ENCODE measurements around the gene SMAGP.
"Not testable (repeated sequence)": the region's sequence is repeated elsewhere in the genome, so short reads cannot be mapped to it uniquely, and the experiment has no call there.

SMAGP gene

DNA sequence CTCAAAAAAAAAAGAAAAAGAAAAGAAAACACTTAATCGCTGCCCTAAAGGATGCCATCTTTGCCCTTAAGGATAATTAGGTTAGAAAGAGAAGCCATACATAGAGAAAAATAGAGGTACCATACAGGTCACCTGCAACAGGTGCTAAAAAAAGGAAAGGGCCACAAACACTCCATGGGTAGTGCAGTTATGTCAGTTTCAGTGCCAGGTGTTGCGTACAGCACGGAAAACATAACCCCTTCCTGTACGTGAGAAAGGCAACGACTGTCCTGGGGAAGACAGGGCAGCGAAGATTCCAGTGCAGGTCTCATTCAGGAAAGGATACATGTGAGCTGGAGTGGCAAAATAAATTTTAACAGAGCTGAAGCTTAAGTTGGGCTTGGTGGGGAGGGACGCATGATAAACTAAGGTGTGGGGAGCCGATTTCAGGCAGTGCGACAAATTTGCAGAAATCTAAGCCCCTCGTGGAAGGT, 32.1 kb downstream of the SMAGP start:
- H3K9me3 ChIP-seq (ENCODE audit: control insufficient read depth, low read length): no peaks in the 10 kb centered on the region
- H3K4me1 ChIP-seq (ENCODE audit: control insufficient read depth, insufficient read depth, low read length): no peaks in the 10 kb centered on the region
- no peaks in the 10 kb centered on the region for H3K27me3 ChIP-seq (ENCODE audit: control insufficient read depth, insufficient read depth, low read length)
- H3K4me3 ChIP-seq (ENCODE audit: low read length): peak overlapping the region; percentile 76
- H3K9ac ChIP-seq (ENCODE audit: low read length): peak overlapping the region; percentile 100
- no peaks in the 10 kb centered on the region for H3K36me3 ChIP-seq (ENCODE audit: control insufficient read depth, insufficient read depth, low read length)

DNA sequence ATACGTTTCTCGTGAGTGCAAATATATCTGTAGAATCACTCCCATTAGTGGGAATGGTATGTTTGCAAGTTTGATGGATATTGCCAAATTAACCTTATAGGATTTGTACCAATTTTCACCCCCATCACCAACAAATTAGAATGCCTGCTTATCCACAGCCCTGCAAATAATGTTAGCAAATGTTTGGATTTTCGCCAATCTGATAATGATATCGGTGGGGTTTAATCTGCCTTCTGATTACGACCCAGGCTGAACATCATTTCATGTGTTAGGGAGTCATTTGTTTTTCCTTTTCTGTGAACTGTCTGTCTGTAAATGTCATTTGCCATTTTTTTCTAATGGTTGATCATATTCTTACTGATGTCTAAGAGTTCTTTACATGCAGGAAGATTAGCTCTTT, 35.7 kb downstream of the SMAGP start:
- Histone ChIP-seq H3K4me3 (ENCODE audit: low read length) (no peak overlapping the region), H3K9ac (ENCODE audit: low read length) (no peak overlapping the region), H3K36me3 (ENCODE audit: control insufficient read depth, insufficient read depth, low read length) (no peaks in the 10 kb centered on the region), H3K4me1 (ENCODE audit: control insufficient read depth, insufficient read depth, low read length) (no peaks in the 10 kb centered on the region), H3K9me3 (ENCODE audit: control insufficient read depth, low read length) (no peaks in the 10 kb centered on the region), H3K27me3 (ENCODE audit: control insufficient read depth, insufficient read depth, low read length) (no peaks in the 10 kb centered on the region)

DNA sequence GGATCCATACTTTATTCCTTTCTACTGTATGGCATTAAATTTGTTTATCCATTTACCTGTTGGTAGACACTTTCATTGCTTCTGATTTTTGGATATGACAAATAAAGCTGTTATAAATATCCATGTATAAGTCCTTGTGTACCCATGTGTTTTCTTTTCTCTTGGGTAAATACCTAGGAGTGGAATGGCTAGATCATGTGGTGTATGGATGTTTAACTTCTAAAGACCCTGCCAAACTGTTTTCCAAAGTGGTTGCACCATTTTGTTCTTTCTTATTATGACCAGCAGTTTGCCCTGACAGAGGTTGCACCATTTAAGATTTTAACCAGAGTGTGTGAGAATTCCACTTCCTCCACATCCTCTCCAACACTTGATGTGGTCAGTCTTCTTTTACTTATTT, 37.6 kb downstream of the SMAGP start:
- Histone ChIP-seq H3K4me1 (ENCODE audit: control insufficient read depth, insufficient read depth, low read length) (no peaks in the 10 kb centered on the region), H3K9me3 (ENCODE audit: control insufficient read depth, low read length) (no peaks in the 10 kb centered on the region), H3K36me3 (ENCODE audit: control insufficient read depth, insufficient read depth, low read length) (no peaks in the 10 kb centered on the region), H3K4me3 (ENCODE audit: low read length) (no peak overlapping the region), H3K9ac (ENCODE audit: low read length) (no peak overlapping the region), H3K27me3 (ENCODE audit: control insufficient read depth, insufficient read depth, low read length) (no peaks in the 10 kb centered on the region)

DNA sequence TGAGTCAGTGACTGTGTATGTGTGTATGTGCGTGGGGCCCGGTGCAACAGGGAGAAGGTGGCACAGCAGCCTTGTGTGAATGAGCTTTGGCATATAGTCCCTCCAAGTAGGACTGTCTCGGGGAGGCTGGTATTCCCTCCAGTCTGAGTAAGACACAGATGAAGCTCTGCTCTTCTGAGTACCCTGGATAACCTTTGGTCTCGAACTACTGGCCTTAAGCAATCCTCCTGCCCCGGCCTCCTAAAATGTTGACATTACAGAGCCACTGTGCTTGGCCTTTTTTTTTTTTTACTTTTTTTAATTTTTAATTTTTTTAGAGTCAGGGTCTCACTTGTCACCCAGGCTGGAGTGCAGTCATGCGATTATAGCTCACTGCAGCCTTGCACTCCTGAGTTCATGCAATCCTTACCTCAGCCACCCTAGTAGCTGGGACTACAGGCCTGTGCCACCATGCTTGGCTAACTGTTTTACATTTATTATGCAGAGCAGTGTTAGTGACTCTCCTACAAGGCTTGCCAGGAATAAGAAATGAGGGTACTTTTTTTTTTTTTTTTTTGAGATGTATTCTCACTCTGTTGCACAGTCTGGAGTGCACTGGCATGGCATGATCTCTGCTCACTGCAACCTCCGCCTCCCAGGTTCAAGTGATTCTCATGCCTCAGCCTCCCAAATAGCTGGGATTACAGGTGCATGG, 41.0 kb downstream of the SMAGP start:
- Histone ChIP-seq H3K36me3 (ENCODE audit: control insufficient read depth, insufficient read depth, low read length) (no peaks in the 10 kb centered on the region), H3K4me1 (ENCODE audit: control insufficient read depth, insufficient read depth, low read length) (no peaks in the 10 kb centered on the region)

DNA sequence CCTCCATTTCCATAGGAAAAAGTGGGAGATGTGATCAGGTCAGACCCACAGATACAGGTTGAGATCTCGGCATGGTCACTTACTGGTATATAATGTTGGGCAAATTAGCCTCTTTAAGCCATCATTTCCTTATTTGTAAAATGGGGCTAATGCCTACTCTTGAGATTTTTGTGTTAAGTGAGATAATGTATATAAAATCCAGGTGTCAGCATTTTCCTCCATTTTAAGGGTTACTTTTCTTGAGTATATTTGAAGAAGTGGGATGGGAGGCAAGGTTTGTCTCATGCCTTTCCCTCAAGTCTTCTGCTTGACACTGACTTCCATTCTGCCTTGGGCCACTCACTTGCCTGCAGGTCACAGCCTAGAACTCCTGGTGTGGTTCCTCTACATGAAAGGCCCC, 42.3 kb downstream of the SMAGP start:
- H3K27me3 ChIP-seq (ENCODE audit: control insufficient read depth, insufficient read depth, low read length): no peaks in the 10 kb centered on the region
- H3K36me3 ChIP-seq (ENCODE audit: control insufficient read depth, insufficient read depth, low read length): no peaks in the 10 kb centered on the region
- H3K4me1 ChIP-seq (ENCODE audit: control insufficient read depth, insufficient read depth, low read length): no peaks in the 10 kb centered on the region
- no peak overlapping the region for H3K9ac ChIP-seq (ENCODE audit: low read length)
- H3K9me3 ChIP-seq (ENCODE audit: control insufficient read depth, low read length): no peaks in the 10 kb centered on the region
- H3K4me3 ChIP-seq (ENCODE audit: low read length): no peak overlapping the region

More for the DNA sequence above, 41.0 kb downstream of the SMAGP start:
- no peaks in the 10 kb centered on the region for H3K9me3 ChIP-seq (ENCODE audit: control insufficient read depth, low read length)
- H3K4me3 ChIP-seq (ENCODE audit: low read length): no peak overlapping the region
- no peak overlapping the region for H3K9ac ChIP-seq (ENCODE audit: low read length)
- H3K27me3 ChIP-seq (ENCODE audit: control insufficient read depth, insufficient read depth, low read length): no peaks in the 10 kb centered on the region

DNA sequence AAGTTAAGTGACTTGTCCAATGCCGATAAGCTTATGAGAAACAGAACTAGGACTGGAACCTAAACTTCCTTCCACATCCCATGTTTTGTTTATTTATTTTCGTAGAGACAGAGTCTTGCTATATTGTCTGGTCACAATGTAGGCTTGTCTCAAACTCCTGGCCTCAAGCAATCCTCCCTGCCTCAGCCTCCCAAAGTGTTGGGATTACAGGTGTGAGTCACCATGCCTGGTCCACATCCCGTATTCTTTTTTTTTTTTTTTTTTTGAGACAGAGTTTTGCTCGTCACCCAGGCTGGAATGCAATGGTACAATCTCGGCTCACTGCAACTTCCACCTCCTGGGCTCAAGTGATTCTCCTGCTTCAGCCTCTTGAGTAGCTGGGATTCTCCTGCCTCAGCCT, 43.1 kb downstream of the SMAGP start:
- not testable (repeated sequence) for H3K4me1 ChIP-seq (ENCODE audit: control insufficient read depth, insufficient read depth, low read length); H3K4me3 ChIP-seq (ENCODE audit: low read length); H3K9ac ChIP-seq (ENCODE audit: low read length); H3K9me3 ChIP-seq (ENCODE audit: control insufficient read depth, low read length); H3K36me3 ChIP-seq (ENCODE audit: control insufficient read depth, insufficient read depth, low read length); H3K27me3 ChIP-seq (ENCODE audit: control insufficient read depth, insufficient read depth, low read length)

DNA sequence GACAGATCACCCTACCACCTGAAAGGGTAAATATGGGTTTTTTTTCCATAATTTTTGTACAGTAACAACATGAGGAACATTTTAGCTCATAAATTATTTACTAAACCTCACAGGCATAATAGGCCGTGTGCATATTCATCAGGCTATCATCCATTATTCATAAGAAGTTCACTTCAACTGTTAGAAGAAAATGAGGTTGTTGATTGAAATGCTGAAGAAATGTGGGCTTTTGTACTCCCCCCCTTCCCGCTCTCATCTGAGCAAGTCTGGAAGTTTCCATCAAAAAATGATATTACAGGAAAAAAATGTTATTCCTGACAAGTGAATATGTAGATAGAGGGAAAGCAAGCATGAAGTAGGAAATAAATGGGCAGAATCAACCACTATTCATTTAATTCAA, 44.4 kb downstream of the SMAGP start:
- Histone ChIP-seq H3K4me1 (ENCODE audit: control insufficient read depth, insufficient read depth, low read length) (no peaks in the 10 kb centered on the region), H3K9me3 (ENCODE audit: control insufficient read depth, low read length) (no peaks in the 10 kb centered on the region), H3K4me3 (ENCODE audit: low read length) (no peak overlapping the region), H3K36me3 (ENCODE audit: control insufficient read depth, insufficient read depth, low read length) (no peaks in the 10 kb centered on the region), H3K9ac (ENCODE audit: low read length) (no peak overlapping the region), H3K27me3 (ENCODE audit: control insufficient read depth, insufficient read depth, low read length) (no peaks in the 10 kb centered on the region)

DNA sequence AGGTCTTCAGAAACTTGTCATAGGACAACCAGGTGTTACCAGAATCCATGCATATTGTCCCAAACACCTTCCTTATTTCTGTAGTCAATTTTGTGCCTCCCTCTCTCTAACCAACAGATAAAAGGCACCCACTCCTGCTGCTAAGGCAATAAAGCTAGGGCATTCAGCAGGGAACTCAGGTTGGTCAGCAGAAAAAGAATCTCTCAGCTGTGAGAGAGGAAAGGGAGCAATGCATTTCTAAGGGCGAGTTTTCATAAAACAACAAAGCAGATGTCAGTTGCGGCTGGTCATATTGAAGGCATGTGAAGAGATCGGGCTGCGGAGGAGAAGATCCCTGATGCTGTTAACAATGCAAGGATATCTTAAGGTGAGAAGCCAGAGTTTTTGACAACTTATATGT, 45.0 kb downstream of the SMAGP start:
- no peak overlapping the region for H3K4me3 ChIP-seq (ENCODE audit: low read length)

DNA sequence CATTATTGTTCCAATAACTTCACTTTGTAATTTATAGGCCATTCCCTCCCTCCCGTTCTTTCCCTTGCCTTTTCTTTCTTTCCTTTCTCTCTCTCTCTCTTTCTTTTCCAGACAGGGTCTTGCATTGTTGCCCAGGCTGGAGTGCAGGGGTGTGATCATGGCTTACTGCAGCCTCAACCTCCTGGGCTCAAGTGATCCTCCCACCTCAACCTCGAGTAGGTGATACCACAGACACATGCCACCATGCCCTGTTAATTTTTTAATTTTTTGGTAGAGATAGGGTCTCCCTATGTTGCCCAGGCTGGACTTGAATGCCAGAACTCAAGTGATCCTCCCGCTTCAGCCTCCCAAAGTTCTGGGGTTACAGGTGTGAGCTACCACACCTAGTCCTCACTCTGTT, 45.6 kb downstream of the SMAGP start:
- no peaks in the 10 kb centered on the region for H3K36me3 ChIP-seq (ENCODE audit: control insufficient read depth, insufficient read depth, low read length)
- no peaks in the 10 kb centered on the region for H3K9me3 ChIP-seq (ENCODE audit: control insufficient read depth, low read length)
- no peaks in the 10 kb centered on the region for H3K27me3 ChIP-seq (ENCODE audit: control insufficient read depth, insufficient read depth, low read length)
- no peak overlapping the region for H3K9ac ChIP-seq (ENCODE audit: low read length)
- H3K4me1 ChIP-seq (ENCODE audit: control insufficient read depth, insufficient read depth, low read length): no peaks in the 10 kb centered on the region
- H3K4me3 ChIP-seq (ENCODE audit: low read length): no peak overlapping the region

More for the DNA sequence above, 45.0 kb downstream of the SMAGP start:
- Histone ChIP-seq H3K36me3 (ENCODE audit: control insufficient read depth, insufficient read depth, low read length) (no peaks in the 10 kb centered on the region), H3K9ac (ENCODE audit: low read length) (no peak overlapping the region), H3K27me3 (ENCODE audit: control insufficient read depth, insufficient read depth, low read length) (no peaks in the 10 kb centered on the region), H3K9me3 (ENCODE audit: control insufficient read depth, low read length) (no peaks in the 10 kb centered on the region), H3K4me1 (ENCODE audit: control insufficient read depth, insufficient read depth, low read length) (no peaks in the 10 kb centered on the region)

DNA sequence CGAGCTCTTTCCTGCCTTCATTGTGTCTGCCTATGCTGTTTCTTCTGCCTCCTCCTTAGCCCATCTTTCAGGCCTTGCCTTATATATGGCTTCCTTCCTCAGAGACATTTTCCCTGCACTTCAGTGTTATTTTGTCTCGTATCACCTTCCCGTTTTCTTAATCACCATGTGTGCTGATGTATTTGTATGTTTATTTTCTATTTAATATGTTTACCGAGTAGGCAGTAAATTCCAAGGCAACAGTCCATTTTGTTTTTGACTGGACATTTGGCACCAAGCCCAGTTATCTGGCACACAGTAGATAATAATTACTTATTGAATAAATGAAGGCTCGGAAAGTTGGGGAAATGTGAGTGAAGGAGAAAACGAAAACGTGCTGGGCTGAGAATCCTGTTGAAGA, 47.8 kb downstream of the SMAGP start:
- Histone ChIP-seq H3K9ac (ENCODE audit: low read length) (no peak overlapping the region), H3K27me3 (ENCODE audit: control insufficient read depth, insufficient read depth, low read length) (no peaks in the 10 kb centered on the region), H3K4me1 (ENCODE audit: control insufficient read depth, insufficient read depth, low read length) (peaks cover 14% of the 10 kb centered on the region), H3K36me3 (ENCODE audit: control insufficient read depth, insufficient read depth, low read length) (no peaks in the 10 kb centered on the region), H3K9me3 (ENCODE audit: control insufficient read depth, low read length) (no peaks in the 10 kb centered on the region), H3K4me3 (ENCODE audit: low read length) (no peak overlapping the region)

DNA sequence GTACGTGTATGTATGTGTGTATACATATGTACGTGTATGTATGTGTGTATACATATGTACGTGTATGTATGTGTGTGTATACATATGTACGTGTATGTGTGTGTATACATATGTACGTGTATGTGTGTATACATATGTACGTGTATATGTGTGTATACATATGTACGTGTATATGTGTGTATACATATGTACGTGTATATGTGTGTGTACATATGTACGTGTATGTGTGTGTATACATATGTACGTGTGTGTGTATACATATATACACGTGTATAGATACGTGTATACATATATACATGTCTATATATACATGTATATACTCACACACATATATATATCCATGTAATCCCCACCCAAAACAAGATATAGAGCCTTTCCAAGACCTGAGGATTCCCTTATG, 50.4 kb downstream of the SMAGP start:
- H3K36me3 ChIP-seq (ENCODE audit: control insufficient read depth, insufficient read depth, low read length); H3K9me3 ChIP-seq (ENCODE audit: control insufficient read depth, low read length): not testable (repeated sequence)

DNA sequence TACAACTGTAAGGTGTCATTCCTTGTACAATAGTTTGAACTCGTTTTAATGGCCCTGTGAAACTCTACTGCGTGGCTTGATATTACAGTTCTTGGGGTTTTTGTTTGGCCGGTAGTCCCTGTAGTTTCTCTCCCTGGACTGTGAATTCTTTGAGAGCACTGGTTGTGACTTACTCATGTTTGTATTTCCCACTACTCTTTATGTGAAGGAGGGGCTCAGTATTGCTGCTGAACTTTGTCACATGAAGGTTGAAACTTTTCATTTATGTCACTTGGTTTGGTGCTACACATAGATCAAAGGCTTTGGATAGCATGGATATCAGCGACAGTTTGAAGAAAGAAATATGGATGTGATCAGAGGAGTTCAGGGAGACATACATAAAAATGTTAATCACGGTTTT, 50.9 kb downstream of the SMAGP start:
- Histone ChIP-seq H3K27me3 (ENCODE audit: control insufficient read depth, insufficient read depth, low read length) (no peaks in the 10 kb centered on the region), H3K36me3 (ENCODE audit: control insufficient read depth, insufficient read depth, low read length) (no peaks in the 10 kb centered on the region), H3K4me1 (ENCODE audit: control insufficient read depth, insufficient read depth, low read length) (peaks cover 14% of the 10 kb centered on the region), H3K9me3 (ENCODE audit: control insufficient read depth, low read length) (no peaks in the 10 kb centered on the region), H3K9ac (ENCODE audit: low read length) (no peak overlapping the region), H3K4me3 (ENCODE audit: low read length) (no peak overlapping the region)

More for the DNA sequence above, 50.4 kb downstream of the SMAGP start:
- not testable (repeated sequence) for H3K27me3 ChIP-seq (ENCODE audit: control insufficient read depth, insufficient read depth, low read length); H3K9ac ChIP-seq (ENCODE audit: low read length); H3K4me3 ChIP-seq (ENCODE audit: low read length)
- H3K4me1 ChIP-seq (ENCODE audit: control insufficient read depth, insufficient read depth, low read length): peaks cover 14% of the 10 kb centered on the region
